Measurements from ENCODE around the gene CREM. TPM values are rescaled to one million over a fixed set of nuclear protein-coding genes. Genes with fewer than 3 reads are reported as not detected.

The CREM gene
- total and polyA plus RNA-seq, 8 donors: 8.5 to 21.9 (median 12.1) TPM

DNA sequence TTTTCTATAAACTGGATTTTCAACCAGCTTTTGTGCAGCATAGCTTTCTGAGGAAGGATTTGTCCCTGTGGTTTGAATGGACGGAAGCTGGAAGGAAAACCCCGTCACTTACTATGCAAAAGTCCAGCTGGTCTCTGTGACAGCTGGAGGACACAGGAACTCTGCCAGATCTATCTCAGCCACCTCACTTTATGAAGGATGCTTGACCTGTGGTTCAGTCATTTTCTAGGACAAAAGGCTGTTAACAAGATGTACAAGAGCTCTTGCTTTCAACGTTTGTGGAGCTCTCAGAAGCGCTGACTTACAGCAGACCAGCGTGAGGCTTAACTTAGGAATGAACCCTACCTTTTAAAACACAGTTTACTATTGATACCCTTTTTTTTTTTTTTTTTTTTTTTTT is 90.8 kb downstream of the CREM start:
- peak in 1 of 4 donors; percentile 22 for ATAC-seq
- TF ChIP-seq, protein P1, sequence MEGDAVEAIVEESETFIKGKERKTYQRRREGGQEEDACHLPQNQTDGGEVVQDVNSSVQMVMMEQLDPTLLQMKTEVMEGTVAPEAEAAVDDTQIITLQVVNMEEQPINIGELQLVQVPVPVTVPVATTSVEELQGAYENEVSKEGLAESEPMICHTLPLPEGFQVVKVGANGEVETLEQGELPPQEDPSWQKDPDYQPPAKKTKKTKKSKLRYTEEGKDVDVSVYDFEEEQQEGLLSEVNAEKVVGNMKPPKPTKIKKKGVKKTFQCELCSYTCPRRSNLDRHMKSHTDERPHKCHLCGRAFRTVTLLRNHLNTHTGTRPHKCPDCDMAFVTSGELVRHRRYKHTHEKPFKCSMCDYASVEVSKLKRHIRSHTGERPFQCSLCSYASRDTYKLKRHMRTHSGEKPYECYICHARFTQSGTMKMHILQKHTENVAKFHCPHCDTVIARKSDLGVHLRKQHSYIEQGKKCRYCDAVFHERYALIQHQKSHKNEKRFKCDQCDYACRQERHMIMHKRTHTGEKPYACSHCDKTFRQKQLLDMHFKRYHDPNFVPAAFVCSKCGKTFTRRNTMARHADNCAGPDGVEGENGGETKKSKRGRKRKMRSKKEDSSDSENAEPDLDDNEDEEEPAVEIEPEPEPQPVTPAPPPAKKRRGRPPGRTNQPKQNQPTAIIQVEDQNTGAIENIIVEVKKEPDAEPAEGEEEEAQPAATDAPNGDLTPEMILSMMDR (IDR thresholded peaks at IDR 0.05): no peak
- intact Hi-C loops (cut with DNase I): loop anchor here in 2 of 3 donors (5.0 to 10.0 kb wide), 2 partner anchors 95 to 103 kb away; no protein-coding TSS in a partner anchor

DNA sequence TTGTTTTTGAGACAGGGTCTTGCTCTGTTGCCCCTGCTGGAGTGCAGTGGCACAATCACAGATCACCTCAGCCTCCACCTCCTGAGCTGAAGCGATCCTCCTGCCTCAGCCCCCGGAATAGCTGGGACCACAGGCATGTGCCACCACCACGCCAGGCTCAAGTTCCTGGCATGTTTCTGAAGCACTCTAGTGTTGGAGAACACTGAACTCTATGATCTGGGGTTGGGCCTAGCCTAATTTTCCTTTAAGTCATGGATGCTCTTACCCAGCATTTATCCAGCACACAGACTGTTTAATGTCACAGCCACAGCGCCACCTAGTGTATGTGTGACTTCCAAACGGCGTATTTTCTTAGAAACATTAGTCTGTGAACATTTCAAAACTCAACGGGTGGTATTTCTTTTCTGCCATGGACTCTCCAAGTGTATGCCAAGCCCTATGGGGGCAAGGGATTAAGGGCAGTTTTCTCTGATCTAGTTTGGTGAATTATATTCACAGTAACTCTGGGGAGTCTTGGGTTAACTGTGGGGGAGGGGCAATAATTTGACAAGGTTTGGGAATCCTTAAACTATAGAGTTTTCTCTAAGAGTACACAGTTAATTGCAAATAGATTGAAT is 91.8 kb downstream of the CREM start:
- no peak overlapping the region for H3K4me3 ChIP-seq
- intact Hi-C loops (cut with DNase I): loop anchor here in 2 of 3 donors (5.0 to 10.0 kb wide), 2 partner anchors 96 to 104 kb away; no protein-coding TSS in a partner anchor
- FAIRE-seq: no peak
- TF ChIP-seq, protein P1 (IDR thresholded peaks at IDR 0.05): peak; percentile 49 to 88 (median 75)
- H3K27ac ChIP-seq: no peak overlapping the region
- DNase-seq: peak in 5 of 6 donors; percentile 47 to 83 (median 75)
- H3K36me3 ChIP-seq: no peaks in the 10 kb centered on the region
- 36 to 38% methylated on average over 7 of the region's 7 CpGs for WGBS, 2 donors
- no peaks in the 10 kb centered on the region for H3K9me3 ChIP-seq
- peak; percentile 77 to 93 (median 88) for ATAC-seq
- H3K27me3 ChIP-seq: no peaks in the 10 kb centered on the region
- no peaks in the 10 kb centered on the region for H3K4me1 ChIP-seq

More for the DNA sequence above, 90.8 kb downstream of the CREM start:
- no peaks in the 10 kb centered on the region for H3K27me3 ChIP-seq
- H3K27ac ChIP-seq: no peak overlapping the region
- whole genome bisulfite sequencing, 2 donors: 71 to 76% methylated on average over 5 of the region's 5 CpGs
- H3K4me1 ChIP-seq: no peaks in the 10 kb centered on the region
- DNase-seq: no peak
- FAIRE-seq: no peak
- H3K9me3 ChIP-seq: no peaks in the 10 kb centered on the region
- no peaks in the 10 kb centered on the region for H3K36me3 ChIP-seq
- H3K4me3 ChIP-seq: no peak overlapping the region

DNA sequence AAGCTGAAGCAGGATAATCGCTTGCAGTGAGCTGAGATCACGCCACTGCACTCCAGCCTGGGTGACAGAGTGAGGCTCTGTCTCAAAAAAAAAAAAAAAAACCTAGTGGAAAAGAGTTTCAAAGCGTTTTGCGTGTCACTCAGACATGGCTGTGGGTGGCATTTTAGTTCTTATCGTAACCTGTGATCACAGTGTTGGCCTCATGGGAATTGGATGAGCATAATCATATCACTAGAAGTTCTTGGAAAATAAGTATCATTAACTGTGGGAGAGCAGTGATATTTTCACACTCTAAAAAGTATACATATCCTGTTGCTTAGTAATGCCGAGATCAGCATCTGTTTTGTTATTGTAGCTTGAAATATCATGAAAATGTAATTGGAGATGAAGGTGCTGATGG is 92.6 kb downstream of the CREM start:
- DNase-seq (no peak), FAIRE-seq (no peak), ATAC-seq (no peak)
- Histone ChIP-seq H3K36me3 (no peaks in the 10 kb centered on the region), H3K27me3 (no peaks in the 10 kb centered on the region), H3K4me1 (no peaks in the 10 kb centered on the region), H3K9me3 (no peaks in the 10 kb centered on the region), H3K27ac (no peak overlapping the region), H3K4me3 (no peak overlapping the region)
- TF ChIP-seq, protein P1 (IDR thresholded peaks at IDR 0.05): no peak
- 51 to 70% methylated on average over 6 of the region's 6 CpGs for WGBS, 2 donors
- intact Hi-C loops (cut with DNase I): loop anchor here in 2 of 3 donors (5.0 to 10.0 kb wide), 2 partner anchors 97 to 104 kb away; no protein-coding TSS in a partner anchor

DNA sequence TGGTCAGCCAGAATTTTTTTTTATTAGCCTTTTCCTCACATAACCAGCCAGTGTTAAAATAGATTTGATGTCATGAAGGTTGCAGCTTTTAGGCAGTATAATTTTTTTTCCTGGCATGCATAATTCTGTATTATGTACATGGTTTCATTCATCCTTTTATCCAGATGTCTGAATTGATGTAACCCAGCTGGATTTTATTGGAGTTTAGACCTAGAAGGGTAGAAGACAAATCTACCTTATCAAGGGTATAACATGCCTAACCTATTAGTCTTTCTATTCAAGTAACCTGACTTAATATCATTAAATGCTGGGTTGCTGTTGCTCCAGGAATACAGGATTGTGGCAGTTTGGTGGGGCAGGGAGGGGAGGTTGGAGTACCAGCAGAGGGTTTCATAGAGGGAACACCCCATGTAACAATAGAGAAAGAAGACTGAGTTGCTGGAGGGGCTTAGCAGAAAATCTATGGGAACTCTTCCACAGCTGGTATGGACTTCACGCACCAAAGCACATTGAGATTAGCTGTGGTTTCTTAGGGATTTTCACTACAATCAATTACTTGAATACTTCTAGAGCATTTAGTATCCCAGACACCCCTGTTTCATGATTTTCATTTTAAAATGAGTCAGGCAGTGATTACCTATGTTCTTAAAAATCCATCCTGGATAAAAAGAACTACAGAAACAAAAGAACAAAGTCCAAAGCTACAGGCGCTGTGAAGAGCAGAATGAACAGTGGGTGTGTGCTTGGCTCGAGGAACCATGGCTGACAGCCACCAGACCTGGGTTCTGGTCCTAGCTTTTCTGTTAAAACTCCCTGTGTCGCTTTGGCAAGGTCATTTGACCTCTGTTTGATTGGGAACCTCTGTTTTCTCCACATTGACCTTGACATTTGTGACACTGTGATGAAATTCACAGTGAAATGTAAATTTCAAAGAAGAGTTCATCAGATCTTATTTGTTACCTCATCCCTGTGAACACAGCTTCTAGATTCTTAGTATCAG is 93.5 kb downstream of the CREM start:
- Histone ChIP-seq H3K9me3 (no peaks in the 10 kb centered on the region), H3K27me3 (no peaks in the 10 kb centered on the region), H3K36me3 (no peaks in the 10 kb centered on the region), H3K27ac (no peak overlapping the region), H3K4me1 (no peaks in the 10 kb centered on the region), H3K4me3 (no peak overlapping the region)
- TF ChIP-seq, protein P1 (IDR thresholded peaks at IDR 0.05): no peak
- no peak for DNase-seq
- intact Hi-C loops (cut with DNase I): loop anchor here in 2 of 3 donors (5.0 to 10.0 kb wide), 2 partner anchors 98 to 105 kb away; no protein-coding TSS in a partner anchor
- WGBS, 2 donors: 28 to 31% methylated on average over 4 of the region's 4 CpGs
- no peak for ATAC-seq
- FAIRE-seq: no peak
